SK-N-SH (cell line): ENCODE data around the gene SETBP1. TPM values are rescaled to one million over a fixed set of nuclear protein-coding genes. Genes with fewer than 3 reads are reported as not detected.

Experiments used
- CTCF ChIA-PET: fragments of 300-600, 350-600 bp; formaldehyde crosslinking; extraction: SDS; loops from one replicate; lab custom pipeline; 2021; lab: Yijun Ruan, JAX
- POLR2A ChIA-PET: fragments of 350-600 bp; sonication (Branson Sonifier 250); formaldehyde crosslinking; extraction: SDS; loops from one replicate; lab custom pipeline; 2020; ENCODE audit warnings: antibody characterized with exemption, inconsistent platforms; lab: Yijun Ruan, JAX
- DNase-seq: peaks from one replicate; pipeline ENCODE4 v3.0.0; 2012
- H2AFZ ChIP-seq: fragments of 200-600 bp; sonication (generic); 2 replicates; pipeline ENCODE4 v1.8.1; 2016; ENCODE audit warnings: antibody characterized with exemption, mild to moderate bottlenecking, low read depth
- H3F3A ChIP-seq: fragments of 200-600 bp; sonication (generic); replicated peaks from 2 replicates; pipeline ENCODE3; 2016; ENCODE audit warnings: antibody characterized with exemption, mild to moderate bottlenecking; ENCODE audit not compliant: insufficient read depth
- H3K27ac ChIP-seq, 2 experiments: fragments of 200-500 bp in 1 of 2; fragments of 200-600 bp in 1 of 2; sonication (Bioruptor generic) in 1 of 2; sonication (generic), shearing (Covaris generic) in 1 of 2; 2 replicates each; pipeline versions ENCODE4 v1.5.1 to v1.6.1; 2014 to 2016; ENCODE audit warnings: low read depth in 2 of 2, inconsistent platforms in 1 of 2, low read length in 1 of 2, mild to moderate bottlenecking in 1 of 2, mixed read lengths in 1 of 2
- H3K27me3 ChIP-seq: fragments of 200-600 bp; sonication (generic), shearing (Covaris generic); 2 replicates; pipeline ENCODE4 v1.6.1; 2016; ENCODE audit warnings: mixed run types; ENCODE audit not compliant: insufficient read depth
- H3K36me3 ChIP-seq, 2 experiments: fragments of 200-500 bp in 1 of 2; fragments of 200-600 bp in 1 of 2; sonication (Bioruptor generic) in 1 of 2; sonication (generic) in 1 of 2; replicated peaks in 1 of 2; 2 replicates each; pipeline versions ENCODE3 to v1.5.1; 2014 to 2016; ENCODE audit warnings: low read length in 1 of 2, mild to moderate bottlenecking in 1 of 2; ENCODE audit not compliant: insufficient read depth in 2 of 2, control insufficient read depth in 1 of 2
- H3K4me1 ChIP-seq, 2 experiments: fragments of 200-500 bp in 1 of 2; fragments of 200-600 bp in 1 of 2; sonication (Bioruptor generic) in 1 of 2; sonication (generic), shearing (Covaris generic) in 1 of 2; 2 replicates each; pipeline versions ENCODE4 v1.5.1 to v1.6.1; 2014 to 2016; ENCODE audit warnings: low read depth in 1 of 2, low read length in 1 of 2, mixed run types in 1 of 2; ENCODE audit not compliant: insufficient read depth in 2 of 2, control insufficient read depth in 1 of 2
- H3K4me2 ChIP-seq: fragments of 200-600 bp; sonication (generic), shearing (Covaris generic); 2 replicates; pipeline ENCODE4 v1.6.1; 2017; ENCODE audit warnings: mixed run types
- H3K4me3 ChIP-seq, 2 experiments: fragments of 200-500 bp in 1 of 2; fragments of 200-600 bp in 1 of 2; sonication (Bioruptor generic) in 1 of 2; sonication (generic), shearing (Covaris generic) in 1 of 2; 2 replicates each; pipeline versions ENCODE4 v1.5.1 to v1.8.1; 2014 to 2016; ENCODE audit warnings: low read depth in 2 of 2, inconsistent platforms in 1 of 2, low read length in 1 of 2, mild to moderate bottlenecking in 1 of 2, mixed read lengths in 1 of 2, moderate library complexity in 1 of 2
- H3K79me2 ChIP-seq: fragments of 200-600 bp; sonication (generic); 2 replicates; pipeline ENCODE4 v1.8.1; 2017; ENCODE audit warnings: mild to moderate bottlenecking; ENCODE audit not compliant: insufficient read depth
- H3K9ac ChIP-seq: fragments of 200-600 bp; sonication (generic); 2 replicates; pipeline ENCODE4 v1.6.1; 2017; ENCODE audit warnings: mixed run types
- H3K9me2 ChIP-seq: fragments of 200-600 bp; sonication (generic); 2 replicates; pipeline ENCODE4 v1.6.1; 2017; ENCODE audit warnings: mixed run types
- H3K9me3 ChIP-seq: fragments of 200-600 bp; sonication (generic); 2 replicates; pipeline ENCODE4 v1.6.1; 2017; ENCODE audit warnings: mixed run types, mild to moderate bottlenecking, moderate library complexity
- H4K20me1 ChIP-seq: fragments of 200-600 bp; sonication (generic); 2 replicates; pipeline ENCODE4 v1.6.1; 2017; ENCODE audit warnings: mild to moderate bottlenecking, mixed run types; ENCODE audit not compliant: insufficient read depth
- CHD2 ChIP-seq: fragments of 150-350 bp; IDR thresholded peaks from 2 replicates; pipeline ENCODE4 v1.6.1; 2018; ENCODE audit warnings: low read length; ENCODE audit not compliant: partially characterized antibody
- ELF1 ChIP-seq: IDR thresholded peaks from 2 replicates; pipeline ENCODE4 v1.4.0; 2012
- EP300 ChIP-seq, 2 experiments: IDR thresholded peaks; 2 replicates each; pipeline versions ENCODE4 v1.4.0 to v1.6.1; 2012; ENCODE audit warnings: borderline replicate concordance in 1 of 2, low read depth in 1 of 2, low read length in 1 of 2
- FOSL2 ChIP-seq: IDR thresholded peaks from 2 replicates; pipeline ENCODE4 v1.4.0; 2012; ENCODE audit warnings: low read depth, mild to moderate bottlenecking, moderate library complexity, borderline replicate concordance
- FOXJ3 ChIP-seq: sonication (generic); formaldehyde crosslinking; IDR thresholded peaks from 2 replicates; pipeline ENCODE4 v1.5.1; 2020; ENCODE audit warnings: mild to moderate bottlenecking, missing genetic modification reagents
- JUND ChIP-seq: IDR thresholded peaks from 2 replicates; pipeline ENCODE4 v1.4.0; 2012
- MEF2A ChIP-seq: IDR thresholded peaks from 2 replicates; pipeline ENCODE4 v1.4.0; 2012; ENCODE audit warnings: low read depth, borderline replicate concordance
- MXI1 ChIP-seq: IDR thresholded peaks from 2 replicates; pipeline ENCODE4 v1.6.1; 2012; ENCODE audit warnings: mild to moderate bottlenecking, low read depth, low read length, improper control_type of control experiment
- RFX5 ChIP-seq: IDR thresholded peaks from 2 replicates; pipeline ENCODE4 v1.6.1; 2012; ENCODE audit warnings: mild to moderate bottlenecking, improper control_type of control experiment, low read length
- RXRA ChIP-seq: IDR thresholded peaks from 2 replicates; pipeline ENCODE4 v1.4.0; 2012; ENCODE audit warnings: low read depth, mild to moderate bottlenecking, borderline replicate concordance
- SIN3A ChIP-seq: IDR thresholded peaks from 2 replicates; pipeline ENCODE4 v1.6.1; 2012; ENCODE audit warnings: low read depth, mild to moderate bottlenecking, low read length, moderate library complexity, borderline replicate concordance
- TCF12 ChIP-seq: IDR thresholded peaks from 2 replicates; pipeline ENCODE4 v1.4.0; 2012
- TEAD4 ChIP-seq: IDR thresholded peaks from 2 replicates; pipeline ENCODE4 v1.4.0; 2012; ENCODE audit warnings: mild to moderate bottlenecking, borderline replicate concordance; ENCODE audit not compliant: insufficient read depth
- WGBS: methylation state at CpG from one replicate; pipeline ENCODE4 v1.1.6; 2017; ENCODE audit warnings: low lambda C conversion rate; 5-methylcytosine and 5-hydroxymethylcytosine counted together
- polyA plus RNA-seq, 3 experiments: library from polyadenylated mRNA; depleted of rRNA; stranded (reverse); fragments of >200 nt; gene quantifications; 2 replicates each; pipeline ENCODE4 v1.2.3, GENCODE V29; 2012
- TF ChIP-seq, protein P1 (sequence below): IDR thresholded peaks from 2 replicates; pipeline ENCODE4 v1.4.0; 2012; ENCODE audit warnings: low read depth, borderline replicate concordance
- TF ChIP-seq, protein P2 (sequence below): fragments of 150-350 bp; IDR thresholded peaks from 2 replicates; pipeline ENCODE4 v1.6.1; 2016; ENCODE audit warnings: mild to moderate bottlenecking, low read depth, low read length
- TF ChIP-seq, protein P3 (sequence below): IDR thresholded peaks from 2 replicates; pipeline ENCODE4 v1.6.1; 2012; ENCODE audit warnings: mild to moderate bottlenecking, low read depth, low read length, moderate library complexity
- TF ChIP-seq, protein P4 (sequence below): fragments of 200-600 bp; sonication (generic); IDR thresholded peaks from 2 replicates; pipeline ENCODE4 v1.6.1; 2017; ENCODE audit warnings: antibody characterized with exemption, mild to moderate bottlenecking, moderate library complexity

SETBP1 gene
- polyA plus RNA-seq, 1 of the 3 experiments (the other 2 are of a cell fraction): 3.0 TPM

DNA sequence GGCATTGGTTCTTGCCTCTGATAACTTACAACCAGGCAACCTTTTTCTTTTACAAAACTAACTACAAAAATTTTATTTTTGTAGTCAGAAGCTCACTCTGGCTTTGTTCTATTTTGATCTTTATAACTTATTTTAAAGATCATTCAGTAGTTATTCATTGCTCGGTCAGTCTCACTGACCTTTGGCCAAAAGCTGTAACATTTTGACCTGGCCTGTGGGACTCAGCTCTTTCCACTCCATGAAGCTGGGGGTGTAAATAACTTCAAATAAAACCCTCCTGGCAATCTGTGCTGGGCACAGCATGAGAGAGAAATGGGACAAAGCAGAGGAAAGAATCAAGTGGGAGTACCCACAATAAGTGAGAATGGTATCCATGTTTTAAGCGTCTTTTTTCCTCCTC, 380.7 kb downstream of the SETBP1 start:
- POLR2A ChIA-PET: no interaction called here
- Histone ChIP-seq H3K9ac (no peak overlapping the region), H2AFZ (no peak overlapping the region), H3F3A (peaks cover 9% of the 10 kb centered on the region), H4K20me1 (no peaks in the 10 kb centered on the region), H3K4me3 (no peak overlapping the region), H3K9me2 (no peaks in the 10 kb centered on the region), H3K79me2 (no peaks in the 10 kb centered on the region), H3K4me1 (peaks cover 0 to 3% of the 10 kb centered on the region in 2 experiments; a peak in 3 of 4 replicates), H3K27me3 (no peaks in the 10 kb centered on the region), H3K9me3 (no peaks in the 10 kb centered on the region), H3K4me2 (no peak overlapping the region), H3K27ac (no peak overlapping the region), H3K36me3 (peaks cover 0 to 6% of the 10 kb centered on the region in 2 experiments)
- WGBS: 89% methylated on average over 2 of the region's 2 CpGs
- CTCF ChIA-PET: no interaction called here
- no peak for TF ChIP-seq ELF1
- no peak for TF ChIP-seq CHD2
- no peak for TF ChIP-seq RFX5
- no peak for TF ChIP-seq JUND
- TF ChIP-seq, protein P1, sequence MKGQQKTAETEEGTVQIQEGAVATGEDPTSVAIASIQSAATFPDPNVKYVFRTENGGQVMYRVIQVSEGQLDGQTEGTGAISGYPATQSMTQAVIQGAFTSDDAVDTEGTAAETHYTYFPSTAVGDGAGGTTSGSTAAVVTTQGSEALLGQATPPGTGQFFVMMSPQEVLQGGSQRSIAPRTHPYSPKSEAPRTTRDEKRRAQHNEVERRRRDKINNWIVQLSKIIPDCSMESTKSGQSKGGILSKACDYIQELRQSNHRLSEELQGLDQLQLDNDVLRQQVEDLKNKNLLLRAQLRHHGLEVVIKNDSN: no peak
- TF ChIP-seq FOXJ3: no peak
- TF ChIP-seq, protein P2, sequence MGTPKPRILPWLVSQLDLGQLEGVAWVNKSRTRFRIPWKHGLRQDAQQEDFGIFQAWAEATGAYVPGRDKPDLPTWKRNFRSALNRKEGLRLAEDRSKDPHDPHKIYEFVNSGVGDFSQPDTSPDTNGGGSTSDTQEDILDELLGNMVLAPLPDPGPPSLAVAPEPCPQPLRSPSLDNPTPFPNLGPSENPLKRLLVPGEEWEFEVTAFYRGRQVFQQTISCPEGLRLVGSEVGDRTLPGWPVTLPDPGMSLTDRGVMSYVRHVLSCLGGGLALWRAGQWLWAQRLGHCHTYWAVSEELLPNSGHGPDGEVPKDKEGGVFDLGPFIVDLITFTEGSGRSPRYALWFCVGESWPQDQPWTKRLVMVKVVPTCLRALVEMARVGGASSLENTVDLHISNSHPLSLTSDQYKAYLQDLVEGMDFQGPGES: no peak
- TF ChIP-seq TCF12: no peak
- no peak for TF ChIP-seq RXRA
- TF ChIP-seq SIN3A: no peak
- DNase-seq: no peak

DNA sequence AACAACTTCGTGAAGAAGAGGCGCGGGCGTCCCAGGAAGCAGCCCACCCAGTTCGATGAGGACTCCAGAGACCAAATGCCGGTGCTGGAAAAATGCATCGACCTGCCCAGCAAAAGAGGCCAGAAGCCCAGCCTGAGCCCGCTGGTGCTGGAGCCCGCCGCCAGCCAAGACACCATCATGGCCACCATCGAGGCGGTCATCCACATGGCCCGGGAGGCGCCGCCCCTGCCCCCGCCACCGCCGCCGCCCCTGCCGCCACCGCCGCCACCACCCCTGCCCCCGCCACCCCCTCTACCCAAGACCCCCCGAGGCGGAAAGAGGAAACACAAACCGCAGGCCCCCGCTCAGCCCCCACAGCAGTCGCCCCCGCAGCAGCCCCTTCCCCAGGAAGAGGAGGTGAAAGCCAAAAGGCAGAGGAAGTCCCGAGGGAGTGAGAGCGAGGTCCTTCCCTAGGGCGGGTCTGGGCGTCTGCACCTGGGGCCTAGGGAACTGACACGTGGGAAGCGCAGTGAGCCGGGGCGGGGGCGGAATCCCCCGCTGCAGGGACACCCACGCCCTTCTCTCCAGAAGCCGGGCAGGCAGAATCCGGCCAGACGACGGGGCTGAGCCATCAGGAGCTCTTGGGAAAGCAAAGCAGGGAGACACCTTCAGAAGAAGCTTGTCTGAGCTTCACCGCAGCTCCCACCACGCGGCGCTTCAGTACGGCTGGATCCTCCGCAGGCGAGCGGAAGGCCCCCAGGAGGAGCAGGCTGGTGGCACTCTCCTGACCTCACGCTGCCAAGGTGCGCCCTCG, 382.8 kb downstream of the SETBP1 start:
- no peaks in the 10 kb centered on the region for H3K79me2 ChIP-seq

More for the DNA sequence above, 382.8 kb downstream of the SETBP1 start:
- no peak overlapping the region for H3K27ac ChIP-seq
- H3K36me3 ChIP-seq: peaks cover 0 to 6% of the 10 kb centered on the region in 2 experiments
- no peak overlapping the region for H3K9ac ChIP-seq
- POLR2A ChIA-PET: no interaction called here
- H4K20me1 ChIP-seq: no peaks in the 10 kb centered on the region
- no peak overlapping the region for H2AFZ ChIP-seq
- TF ChIP-seq, protein P3, sequence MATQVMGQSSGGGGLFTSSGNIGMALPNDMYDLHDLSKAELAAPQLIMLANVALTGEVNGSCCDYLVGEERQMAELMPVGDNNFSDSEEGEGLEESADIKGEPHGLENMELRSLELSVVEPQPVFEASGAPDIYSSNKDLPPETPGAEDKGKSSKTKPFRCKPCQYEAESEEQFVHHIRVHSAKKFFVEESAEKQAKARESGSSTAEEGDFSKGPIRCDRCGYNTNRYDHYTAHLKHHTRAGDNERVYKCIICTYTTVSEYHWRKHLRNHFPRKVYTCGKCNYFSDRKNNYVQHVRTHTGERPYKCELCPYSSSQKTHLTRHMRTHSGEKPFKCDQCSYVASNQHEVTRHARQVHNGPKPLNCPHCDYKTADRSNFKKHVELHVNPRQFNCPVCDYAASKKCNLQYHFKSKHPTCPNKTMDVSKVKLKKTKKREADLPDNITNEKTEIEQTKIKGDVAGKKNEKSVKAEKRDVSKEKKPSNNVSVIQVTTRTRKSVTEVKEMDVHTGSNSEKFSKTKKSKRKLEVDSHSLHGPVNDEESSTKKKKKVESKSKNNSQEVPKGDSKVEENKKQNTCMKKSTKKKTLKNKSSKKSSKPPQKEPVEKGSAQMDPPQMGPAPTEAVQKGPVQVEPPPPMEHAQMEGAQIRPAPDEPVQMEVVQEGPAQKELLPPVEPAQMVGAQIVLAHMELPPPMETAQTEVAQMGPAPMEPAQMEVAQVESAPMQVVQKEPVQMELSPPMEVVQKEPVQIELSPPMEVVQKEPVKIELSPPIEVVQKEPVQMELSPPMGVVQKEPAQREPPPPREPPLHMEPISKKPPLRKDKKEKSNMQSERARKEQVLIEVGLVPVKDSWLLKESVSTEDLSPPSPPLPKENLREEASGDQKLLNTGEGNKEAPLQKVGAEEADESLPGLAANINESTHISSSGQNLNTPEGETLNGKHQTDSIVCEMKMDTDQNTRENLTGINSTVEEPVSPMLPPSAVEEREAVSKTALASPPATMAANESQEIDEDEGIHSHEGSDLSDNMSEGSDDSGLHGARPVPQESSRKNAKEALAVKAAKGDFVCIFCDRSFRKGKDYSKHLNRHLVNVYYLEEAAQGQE: no peak
- TF ChIP-seq MEF2A (no peak), FOXJ3 (no peak), MXI1 (no peak), TCF12 (no peak), EP300 (IDR thresholded peaks at IDR 0.05; ENCODE audit: borderline replicate concordance in 1 of 2, low read depth in 1 of 2, low read length in 1 of 2) (no peak), FOSL2 (no peak), TEAD4 (no peak)
- TF ChIP-seq, protein P4, sequence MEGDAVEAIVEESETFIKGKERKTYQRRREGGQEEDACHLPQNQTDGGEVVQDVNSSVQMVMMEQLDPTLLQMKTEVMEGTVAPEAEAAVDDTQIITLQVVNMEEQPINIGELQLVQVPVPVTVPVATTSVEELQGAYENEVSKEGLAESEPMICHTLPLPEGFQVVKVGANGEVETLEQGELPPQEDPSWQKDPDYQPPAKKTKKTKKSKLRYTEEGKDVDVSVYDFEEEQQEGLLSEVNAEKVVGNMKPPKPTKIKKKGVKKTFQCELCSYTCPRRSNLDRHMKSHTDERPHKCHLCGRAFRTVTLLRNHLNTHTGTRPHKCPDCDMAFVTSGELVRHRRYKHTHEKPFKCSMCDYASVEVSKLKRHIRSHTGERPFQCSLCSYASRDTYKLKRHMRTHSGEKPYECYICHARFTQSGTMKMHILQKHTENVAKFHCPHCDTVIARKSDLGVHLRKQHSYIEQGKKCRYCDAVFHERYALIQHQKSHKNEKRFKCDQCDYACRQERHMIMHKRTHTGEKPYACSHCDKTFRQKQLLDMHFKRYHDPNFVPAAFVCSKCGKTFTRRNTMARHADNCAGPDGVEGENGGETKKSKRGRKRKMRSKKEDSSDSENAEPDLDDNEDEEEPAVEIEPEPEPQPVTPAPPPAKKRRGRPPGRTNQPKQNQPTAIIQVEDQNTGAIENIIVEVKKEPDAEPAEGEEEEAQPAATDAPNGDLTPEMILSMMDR: no peak
- H3K4me3 ChIP-seq: no peak overlapping the region
- no peak for DNase-seq
- CTCF ChIA-PET: interaction anchor here (1.5 kb wide), 1 partner anchor 13 kb away, joined by 4 read pairs; no protein-coding TSS in a partner anchor
- no peaks in the 10 kb centered on the region for H3K9me3 ChIP-seq
- no peak overlapping the region for H3K4me2 ChIP-seq
- H3K9me2 ChIP-seq: no peaks in the 10 kb centered on the region
- peaks cover 0 to 3% of the 10 kb centered on the region in 2 experiments; a peak in 2 of 4 replicates for H3K4me1 ChIP-seq
- H3F3A ChIP-seq: peaks cover 9% of the 10 kb centered on the region
- WGBS: 95% methylated on average over 16 of the region's 55 CpGs
- no peaks in the 10 kb centered on the region for H3K27me3 ChIP-seq
